Endothelial cell (in vitro differentiated cells): ENCODE data around the gene TEKT5. TPM values are rescaled to one million over a fixed set of nuclear protein-coding genes. Genes with fewer than 3 reads are reported as not detected.

Experiments used
- DNase-seq: peaks from one replicate; pipeline ENCODE4 v3.0.0; 2021; ENCODE audit warnings: low spot score
- H3K27ac Mint-ChIP-seq: one replicate; pipeline ENCODE4 v1.8.0; 2021; ENCODE audit warnings: mixed read lengths, inconsistent platforms; ENCODE audit not compliant: unreplicated experiment
- H3K27me3 Mint-ChIP-seq: one replicate; pipeline ENCODE4 v1.8.0; 2021; ENCODE audit warnings: mild to moderate bottlenecking, moderate library complexity, mixed read lengths, inconsistent platforms; ENCODE audit not compliant: unreplicated experiment
- H3K36me3 Mint-ChIP-seq: one replicate; pipeline ENCODE4 v1.8.0; 2021; ENCODE audit warnings: mild to moderate bottlenecking, low read depth, mixed read lengths, inconsistent platforms; ENCODE audit not compliant: unreplicated experiment
- H3K4me1 Mint-ChIP-seq: one replicate; pipeline ENCODE4 v1.8.0; 2021; ENCODE audit warnings: mild to moderate bottlenecking, mixed read lengths, inconsistent platforms; ENCODE audit not compliant: unreplicated experiment
- H3K4me3 Mint-ChIP-seq: one replicate; pipeline ENCODE4 v1.8.0; 2021; ENCODE audit warnings: mild to moderate bottlenecking, mixed read lengths, inconsistent platforms; ENCODE audit not compliant: unreplicated experiment
- H3K9me3 Mint-ChIP-seq: one replicate; pipeline ENCODE4 v1.8.0; 2021; ENCODE audit warnings: mixed read lengths, inconsistent platforms; ENCODE audit not compliant: unreplicated experiment
- CTCF ChIP-seq: fragments of 200-600 bp; sonication (generic); IDR thresholded peaks from one replicate; pipeline ENCODE4 v1.5.0; 2021; ENCODE audit warnings: antibody characterized with exemption; ENCODE audit not compliant: unreplicated experiment
- total RNA-seq: library from RNA; stranded (reverse); fragmentation: NEBNext Ultra II Directional; extraction: Animal tissue kit (Norgen Biotek cat#: 25700); gene quantifications from one replicate; pipeline ENCODE4 v1.2.1, GENCODE V29; 2021; ENCODE audit not compliant: unreplicated experiment

The TEKT5 gene
- total RNA-seq, 1 donor from 2014 or later: 0.64 TPM

- H3K4me1 Mint-ChIP-seq: no peaks in the 10 kb centered on the region
- DNase-seq: no peak
- peaks cover 2% of the 10 kb centered on the region for H3K27me3 Mint-ChIP-seq
- H3K4me3 Mint-ChIP-seq: no peak overlapping the region
- no peaks in the 10 kb centered on the region for H3K9me3 Mint-ChIP-seq
- TF ChIP-seq CTCF: no peak
- H3K27ac Mint-ChIP-seq: no peak overlapping the region
- H3K36me3 Mint-ChIP-seq: no peaks in the 10 kb centered on the region
Measured at GRCh38 chr16:10646228-10646580, 48.5 kb downstream of the TEKT5 start.

DNA sequence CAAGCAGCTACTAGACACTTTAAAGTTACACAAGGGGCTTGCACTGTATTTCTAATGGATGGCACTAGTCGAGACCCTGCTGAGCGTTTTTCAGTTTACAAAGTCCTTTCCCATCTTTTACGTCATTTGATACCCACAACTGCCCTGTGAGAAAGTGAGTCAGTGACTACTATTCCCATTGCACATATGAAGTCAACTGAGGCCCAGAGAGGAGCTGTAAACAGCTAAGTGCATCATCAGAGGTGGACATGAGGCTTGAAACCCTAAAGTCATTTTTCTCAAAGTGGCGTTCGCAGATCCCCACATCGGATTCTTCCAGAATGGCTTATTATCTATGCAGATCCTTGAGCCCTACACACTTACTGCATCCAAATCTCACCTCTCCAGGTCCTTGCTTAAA lies 50.6 kb downstream of the TEKT5 start:
- no peak overlapping the region for H3K4me3 Mint-ChIP-seq
- TF ChIP-seq CTCF: no peak
- H3K9me3 Mint-ChIP-seq: no peaks in the 10 kb centered on the region
- H3K36me3 Mint-ChIP-seq: no peaks in the 10 kb centered on the region
- no peak overlapping the region for H3K27ac Mint-ChIP-seq
- no peaks in the 10 kb centered on the region for H3K4me1 Mint-ChIP-seq
- H3K27me3 Mint-ChIP-seq: peaks cover 2% of the 10 kb centered on the region
- no peak for DNase-seq

DNA sequence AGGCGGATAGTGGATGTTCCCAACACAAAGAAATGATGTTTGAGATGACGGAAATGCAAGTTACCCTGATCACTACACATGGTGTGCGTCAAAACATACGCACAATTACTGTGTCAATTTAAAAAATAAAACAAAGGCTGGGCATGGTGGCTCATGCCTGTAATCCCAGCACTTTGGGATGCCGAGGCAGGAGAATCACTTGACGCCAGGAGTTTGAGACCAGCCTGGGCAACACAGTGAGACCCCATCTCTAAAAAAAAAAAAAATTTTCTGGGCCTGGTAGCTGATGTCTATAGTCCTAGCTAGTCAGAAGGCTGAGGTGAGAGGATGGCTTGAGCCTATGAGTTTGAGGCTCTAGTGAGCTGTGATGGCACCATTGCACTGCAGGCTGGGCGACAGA lies 51.8 kb downstream of the TEKT5 start:
- Mint-ChIP-seq H3K4me1 (no peaks in the 10 kb centered on the region), H3K27ac (no peak overlapping the region), H3K27me3 (no peaks in the 10 kb centered on the region), H3K36me3 (no peaks in the 10 kb centered on the region), H3K9me3 (no peaks in the 10 kb centered on the region), H3K4me3 (no peak overlapping the region)
- TF ChIP-seq CTCF: no peak
- no peak for DNase-seq

- DNase-seq: no peak
- Mint-ChIP-seq H3K27me3 (no peaks in the 10 kb centered on the region), H3K9me3 (no peaks in the 10 kb centered on the region), H3K27ac (no peak overlapping the region), H3K4me3 (no peak overlapping the region), H3K36me3 (no peaks in the 10 kb centered on the region), H3K4me1 (no peaks in the 10 kb centered on the region)
- no peak for TF ChIP-seq CTCF
Measured at GRCh38 chr16:10641953-10642949, 52.5 kb downstream of the TEKT5 start.

DNA sequence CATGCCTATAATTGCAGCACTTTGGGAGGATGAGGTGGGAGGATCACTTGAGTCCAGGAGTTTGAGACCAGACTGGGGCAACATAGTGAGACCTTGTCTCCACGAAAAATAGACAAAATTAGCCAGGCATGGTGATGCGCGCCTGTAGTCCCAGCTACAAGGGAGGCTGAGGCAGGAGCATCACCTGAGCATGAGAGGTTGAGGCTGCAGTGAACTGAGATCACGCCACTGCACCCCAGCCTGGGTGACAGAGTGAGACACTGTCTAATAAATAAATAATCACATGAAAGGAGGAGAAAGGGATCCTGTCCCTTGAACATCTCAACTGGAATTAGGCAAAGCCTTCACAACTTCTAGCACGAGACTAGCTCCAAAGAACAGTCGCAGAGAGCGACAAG lies 53.2 kb downstream of the TEKT5 start:
- Mint-ChIP-seq H3K36me3 (no peaks in the 10 kb centered on the region), H3K9me3 (no peaks in the 10 kb centered on the region), H3K4me3 (no peak overlapping the region), H3K27ac (no peak overlapping the region), H3K4me1 (no peaks in the 10 kb centered on the region), H3K27me3 (no peaks in the 10 kb centered on the region)
- no peak for TF ChIP-seq CTCF
- no peak for DNase-seq
